Immature natural killer cell (primary cell): ENCODE measurements around the gene SLC39A3. TPM values are rescaled to one million over a fixed set of nuclear protein-coding genes. Genes with fewer than 3 reads are reported as not detected.

Source experiments
- DNase-seq, 3 donors: peaks; one replicate each; pipeline ENCODE4 v3.0.0; 2022; ENCODE audit warnings: mixed read lengths in 1 of 3
- H3K27ac Mint-ChIP-seq, 6 donors: one replicate each; pipeline ENCODE4 v1.8.0; 2020; ENCODE audit warnings: mixed read lengths in 6 of 6, mild to moderate bottlenecking in 5 of 6, inconsistent platforms in 4 of 6, moderate library complexity in 3 of 6
- H3K27me3 Mint-ChIP-seq, 3 donors: one replicate each; pipeline ENCODE4 v1.8.0; 2020 to 2021; ENCODE audit warnings: low read depth in 3 of 3, mild to moderate bottlenecking in 3 of 3, mixed read lengths in 3 of 3, moderate library complexity in 3 of 3, inconsistent platforms in 1 of 3
- H3K36me3 Mint-ChIP-seq, 3 donors: one replicate each; pipeline ENCODE4 v1.8.0; 2020; ENCODE audit warnings: mixed read lengths in 3 of 3, inconsistent platforms in 2 of 3, mild to moderate bottlenecking in 2 of 3
- H3K4me1 Mint-ChIP-seq, 2 donors: one replicate each; pipeline ENCODE4 v1.8.0; 2020; ENCODE audit warnings: inconsistent platforms in 2 of 2, mild to moderate bottlenecking in 2 of 2, mixed read lengths in 2 of 2, moderate library complexity in 1 of 2
- H3K4me3 Mint-ChIP-seq, 5 donors: one replicate each; pipeline ENCODE4 v1.8.0; 2020; ENCODE audit warnings: mild to moderate bottlenecking in 5 of 5, mixed read lengths in 5 of 5, inconsistent platforms in 3 of 5, moderate library complexity in 3 of 5
- H3K9me3 Mint-ChIP-seq, 6 donors: one replicate each; pipeline ENCODE4 v1.8.0; 2020; ENCODE audit warnings: mild to moderate bottlenecking in 6 of 6, mixed read lengths in 6 of 6, inconsistent platforms in 4 of 6, moderate library complexity in 3 of 6
- polyA plus RNA-seq, 3 donors: library from polyadenylated mRNA; unstranded; fragments of 300-500 nt; fragmentation: Illumina TruSeq; gene quantifications; one replicate each; pipeline ENCODE4 v1.2.3, GENCODE V29; 2021

The SLC39A3 gene
- polyA plus RNA-seq, 3 donors from 2014 or later, result 43.8 to 63.7 (median 46.8) TPM

DNA sequence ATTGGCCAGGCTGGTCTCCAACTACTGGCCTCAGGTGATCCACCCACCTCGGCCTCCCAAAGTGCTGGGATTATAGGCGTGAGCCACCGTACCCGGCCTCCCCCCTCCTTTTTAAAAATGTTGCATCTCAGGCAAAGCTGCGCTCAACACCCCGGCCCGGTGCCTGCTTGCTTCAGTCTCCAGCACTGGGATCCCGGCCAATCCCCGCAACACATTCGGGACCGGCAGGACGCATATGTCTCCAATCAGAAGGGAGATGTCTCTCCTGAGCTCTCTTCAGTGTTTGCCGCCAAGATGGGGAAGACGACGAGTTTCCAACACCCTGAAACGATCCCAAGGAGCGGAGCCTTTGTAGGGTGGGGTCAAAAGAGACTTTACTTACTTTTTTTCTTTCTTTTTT lies 53.5 kb downstream of the SLC39A3 start:
- Mint-ChIP-seq H3K4me3 (no peak overlapping the region), H3K27me3 (peaks cover 0 to 4% (median 0%) of the 10 kb centered on the region in 3 donors), H3K27ac (no peak overlapping the region), H3K36me3 (no peaks in the 10 kb centered on the region), H3K4me1 (no peaks in the 10 kb centered on the region), H3K9me3 (no peaks in the 10 kb centered on the region)
- DNase-seq, result no peak

GRCh38 chr19:2685204-2685704 lies 54.6 kb downstream of the SLC39A3 start:
- DNase-seq, result no peak
- no peaks in the 10 kb centered on the region for H3K9me3 Mint-ChIP-seq
- no peak overlapping the region for H3K27ac Mint-ChIP-seq
- H3K36me3 Mint-ChIP-seq, result no peaks in the 10 kb centered on the region
- H3K27me3 Mint-ChIP-seq, result peaks cover 0 to 1% (median 0%) of the 10 kb centered on the region in 3 donors
- no peaks in the 10 kb centered on the region for H3K4me1 Mint-ChIP-seq
- no peak overlapping the region for H3K4me3 Mint-ChIP-seq

DNA sequence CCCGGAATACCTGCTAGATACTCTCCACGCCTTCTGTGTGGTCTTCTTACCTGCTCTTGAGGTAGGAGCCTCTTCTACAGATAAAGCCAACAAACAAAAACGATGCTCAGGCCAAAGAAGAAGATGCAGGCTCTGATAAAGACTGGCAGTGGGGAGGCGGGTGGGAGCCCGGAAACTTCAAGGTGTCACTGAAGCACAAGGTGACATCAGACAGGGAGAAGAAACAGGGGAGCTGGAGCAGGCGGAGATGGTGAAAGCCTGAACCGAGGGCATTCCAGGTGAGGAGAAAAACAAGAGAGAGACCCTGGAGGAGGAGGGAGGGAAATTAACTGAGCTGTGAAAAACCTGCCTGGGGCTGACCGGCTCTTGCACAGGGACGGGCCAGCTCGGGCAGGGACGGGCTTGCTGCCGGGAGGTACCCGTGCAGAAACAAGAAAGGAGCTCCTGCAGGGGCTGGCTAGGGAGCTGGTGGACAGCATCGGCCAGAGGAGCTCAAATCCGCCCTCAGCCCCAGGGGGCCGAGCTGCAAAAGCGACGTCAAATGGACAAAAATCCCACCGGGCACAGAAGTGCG lies 56.3 kb downstream of the SLC39A3 start:
- H3K36me3 Mint-ChIP-seq, result no peaks in the 10 kb centered on the region
- DNase-seq, result no peak
- H3K27ac Mint-ChIP-seq, result no peak overlapping the region
- H3K4me3 Mint-ChIP-seq, result no peak overlapping the region
- H3K27me3 Mint-ChIP-seq, result peaks cover under 1 to 1% (median 1%) of the 10 kb centered on the region in 3 donors
- H3K9me3 Mint-ChIP-seq, result no peaks in the 10 kb centered on the region
- H3K4me1 Mint-ChIP-seq, result no peaks in the 10 kb centered on the region

Other genes starting within 250 kb of the SLC39A3 start
- gene GNG7, start 37.3 kb downstream of the SLC39A3 start, polyA plus RNA-seq, result under 1 TPM; 0.22 to 0.84 (median 0.33) TPM
- gene DIRAS1, start 18.6 kb downstream of the SLC39A3 start, polyA plus RNA-seq, result not detected
- 10 to 100 TPM; 32.1 to 47.6 (median 34.3) TPM for gene SGTA, start 43.3 kb upstream of the SLC39A3 start, polyA plus RNA-seq
- gene THOP1, start 45.5 kb upstream of the SLC39A3 start, polyA plus RNA-seq, result 10 to 100 TPM; 20.0 to 39.9 (median 31.6) TPM
- gene ZNF554, start 79.9 kb upstream of the SLC39A3 start, polyA plus RNA-seq, result 1 to 10 TPM in 1 of 3 donors, under 1 TPM in 1, not detected in 1; 0.87 to 4.1 TPM
- gene ZNF555, start 101.5 kb upstream of the SLC39A3 start, polyA plus RNA-seq, result 1 to 10 TPM; 3.2 to 7.1 (median 3.8) TPM
- not detected for gene ZNF556, start 127.3 kb upstream of the SLC39A3 start, polyA plus RNA-seq
- gene ZNF57, start 160.9 kb upstream of the SLC39A3 start, polyA plus RNA-seq, result 1 to 10 TPM; 3.4 to 8.5 (median 3.7) TPM
- gene ZNF77, start 205.0 kb upstream of the SLC39A3 start, polyA plus RNA-seq, result 1 to 10 TPM in 2 of 3 donors, not detected in 1; 1.1 to 2.1 TPM
- gene TLE6, start 237.5 kb upstream of the SLC39A3 start, polyA plus RNA-seq, result 1 to 10 TPM in 2 of 3 donors, under 1 TPM in 1; 0.34 to 2.3 (median 1.8) TPM